Measurements from ENCODE around the gene RBBP5. TPM values are rescaled to one million over a fixed set of nuclear protein-coding genes. Genes with fewer than 3 reads are reported as not detected.

The RBBP5 gene
- total RNA-seq, 1 experiment from 2014 or later = 24.5 TPM

DNA sequence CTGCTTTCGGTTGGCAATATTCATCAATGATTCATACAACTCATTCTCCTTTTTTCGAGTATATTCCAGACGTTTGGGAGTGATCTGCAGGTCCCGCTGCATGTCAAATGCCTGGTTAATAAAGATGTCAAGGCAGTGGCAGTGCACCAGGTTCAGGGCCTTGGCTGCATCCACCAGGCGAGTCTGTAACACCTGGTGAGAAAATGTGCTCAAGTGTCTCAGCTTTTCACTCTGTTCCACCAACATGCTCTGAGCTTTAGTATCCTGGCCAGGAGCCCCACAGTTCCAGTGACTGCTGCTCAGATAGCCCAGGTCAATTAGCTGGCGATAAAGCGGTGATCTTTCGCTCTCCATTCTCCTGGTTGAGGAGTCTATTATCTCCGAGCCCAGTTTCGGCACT is 47.5 kb upstream of the RBBP5 start:
- BruUV-seq (replicated peaks) = no TSS peak
- TF ChIP-seq EZH2phosphoT487 (IDR thresholded peaks at IDR 0.05; ENCODE audit: borderline replicate concordance) (no peak), TCF7L2 (IDR thresholded peaks at IDR 0.05; ENCODE audit: borderline replicate concordance, extremely low read depth, insufficient read depth, insufficient read length) (no peak), ZFX (IDR thresholded peaks at IDR 0.05) (no peak), EGR1 (IDR thresholded peaks at IDR 0.05; ENCODE audit: low read depth) (no peak), JUND (IDR thresholded peaks at IDR 0.05) (no peak), CEBPB (IDR thresholded peaks at IDR 0.05; ENCODE audit: low read depth) (no peak), SIN3A (IDR thresholded peaks at IDR 0.05; ENCODE audit: low read depth) (no peak), POLR2A (IDR thresholded peaks at IDR 0.05; ENCODE audit: borderline replicate concordance, extremely low read depth, insufficient read depth, insufficient read length) (no peak)
- TF ChIP-seq, protein P1, sequence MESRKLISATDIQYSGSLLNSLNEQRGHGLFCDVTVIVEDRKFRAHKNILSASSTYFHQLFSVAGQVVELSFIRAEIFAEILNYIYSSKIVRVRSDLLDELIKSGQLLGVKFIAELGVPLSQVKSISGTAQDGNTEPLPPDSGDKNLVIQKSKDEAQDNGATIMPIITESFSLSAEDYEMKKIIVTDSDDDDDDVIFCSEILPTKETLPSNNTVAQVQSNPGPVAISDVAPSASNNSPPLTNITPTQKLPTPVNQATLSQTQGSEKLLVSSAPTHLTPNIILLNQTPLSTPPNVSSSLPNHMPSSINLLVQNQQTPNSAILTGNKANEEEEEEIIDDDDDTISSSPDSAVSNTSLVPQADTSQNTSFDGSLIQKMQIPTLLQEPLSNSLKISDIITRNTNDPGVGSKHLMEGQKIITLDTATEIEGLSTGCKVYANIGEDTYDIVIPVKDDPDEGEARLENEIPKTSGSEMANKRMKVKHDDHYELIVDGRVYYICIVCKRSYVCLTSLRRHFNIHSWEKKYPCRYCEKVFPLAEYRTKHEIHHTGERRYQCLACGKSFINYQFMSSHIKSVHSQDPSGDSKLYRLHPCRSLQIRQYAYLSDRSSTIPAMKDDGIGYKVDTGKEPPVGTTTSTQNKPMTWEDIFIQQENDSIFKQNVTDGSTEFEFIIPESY (IDR thresholded peaks at IDR 0.05; ENCODE audit: extremely low read depth, insufficient replicate concordance, low read length) = no peak
- TF ChIP-seq, protein P2, sequence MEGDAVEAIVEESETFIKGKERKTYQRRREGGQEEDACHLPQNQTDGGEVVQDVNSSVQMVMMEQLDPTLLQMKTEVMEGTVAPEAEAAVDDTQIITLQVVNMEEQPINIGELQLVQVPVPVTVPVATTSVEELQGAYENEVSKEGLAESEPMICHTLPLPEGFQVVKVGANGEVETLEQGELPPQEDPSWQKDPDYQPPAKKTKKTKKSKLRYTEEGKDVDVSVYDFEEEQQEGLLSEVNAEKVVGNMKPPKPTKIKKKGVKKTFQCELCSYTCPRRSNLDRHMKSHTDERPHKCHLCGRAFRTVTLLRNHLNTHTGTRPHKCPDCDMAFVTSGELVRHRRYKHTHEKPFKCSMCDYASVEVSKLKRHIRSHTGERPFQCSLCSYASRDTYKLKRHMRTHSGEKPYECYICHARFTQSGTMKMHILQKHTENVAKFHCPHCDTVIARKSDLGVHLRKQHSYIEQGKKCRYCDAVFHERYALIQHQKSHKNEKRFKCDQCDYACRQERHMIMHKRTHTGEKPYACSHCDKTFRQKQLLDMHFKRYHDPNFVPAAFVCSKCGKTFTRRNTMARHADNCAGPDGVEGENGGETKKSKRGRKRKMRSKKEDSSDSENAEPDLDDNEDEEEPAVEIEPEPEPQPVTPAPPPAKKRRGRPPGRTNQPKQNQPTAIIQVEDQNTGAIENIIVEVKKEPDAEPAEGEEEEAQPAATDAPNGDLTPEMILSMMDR (IDR thresholded peaks at IDR 0.05 in 2 of 3, conservative IDR thresholded peaks at IDR 0.05 in 1 of 3; ENCODE audit: borderline replicate concordance in 1 of 3, insufficient read depth in 1 of 3, low read depth in 2 of 3, low read length in 2 of 3) = no peak
- TF ChIP-seq, protein P3, sequence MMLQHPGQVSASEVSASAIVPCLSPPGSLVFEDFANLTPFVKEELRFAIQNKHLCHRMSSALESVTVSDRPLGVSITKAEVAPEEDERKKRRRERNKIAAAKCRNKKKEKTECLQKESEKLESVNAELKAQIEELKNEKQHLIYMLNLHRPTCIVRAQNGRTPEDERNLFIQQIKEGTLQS (IDR thresholded peaks at IDR 0.05) = no peak
- Histone ChIP-seq H3K9ac (ENCODE audit: low read length) (no peak overlapping the region), H3K4me1 (ENCODE audit: control insufficient read depth in 1 of 2, insufficient read depth in 2 of 2, low read length in 2 of 2) (peaks cover 4 to 12% of the 10 kb centered on the region in 2 experiments; a peak in 2 of 4 replicates), H3K79me2 (ENCODE audit: insufficient read depth, low read length) (0 out of 2 replicates have a peak, but pooled peaks cover 4% of the 10 kb centered on the region), H3K36me3 (ENCODE audit: control insufficient read depth in 1 of 2, insufficient read depth in 2 of 2, low read length in 2 of 2) (no peaks in the 10 kb centered on the region), H3K27me3 (ENCODE audit: insufficient read depth, low read length) (no peaks in the 10 kb centered on the region), H4K20me1 (ENCODE audit: insufficient read depth) (no peaks in the 10 kb centered on the region), H3K9me3 (ENCODE audit: control insufficient read depth in 1 of 2, insufficient read depth in 1 of 2, low read depth in 1 of 2, low read length in 2 of 2) (no peaks in the 10 kb centered on the region), H3K27ac (ENCODE audit: low read depth, low read length) (no peak overlapping the region), H3K4me2 (ENCODE audit: low read length) (no peak overlapping the region), H3K9me2 (ENCODE audit: insufficient read depth) (no peaks in the 10 kb centered on the region), H2AFZ (ENCODE audit: low read depth, low read length, poor library complexity, severe bottlenecking) (no peak overlapping the region), H3K4me3 (replicated peaks in 1 of 2; ENCODE audit: low read depth in 1 of 2, low read length in 2 of 2) (no peak overlapping the region)
- DNase-seq (ENCODE audit: low read depth, low spot score) (no peak), ATAC-seq (no peak)
- intact Hi-C loops (cut with micrococcal nuclease) = no loop called here
- ChIA-PET CTCF (no interaction called here), POLR2A (no interaction called here), RAD21 (ENCODE audit: low non-redundant PET in 1 of 2, low total read pairs in 2 of 2, uncharacterized antibody in 2 of 2, unreplicated experiment in 2 of 2) (no interaction called here)

Measured in HCT116 (cell line).